ENCODE data around the gene KLK11. TPM values are rescaled to one million over a fixed set of nuclear protein-coding genes. Genes with fewer than 3 reads are reported as not detected.

Gene KLK11
- total RNA-seq, 1 donor from 2014 or later: not detected

DNA sequence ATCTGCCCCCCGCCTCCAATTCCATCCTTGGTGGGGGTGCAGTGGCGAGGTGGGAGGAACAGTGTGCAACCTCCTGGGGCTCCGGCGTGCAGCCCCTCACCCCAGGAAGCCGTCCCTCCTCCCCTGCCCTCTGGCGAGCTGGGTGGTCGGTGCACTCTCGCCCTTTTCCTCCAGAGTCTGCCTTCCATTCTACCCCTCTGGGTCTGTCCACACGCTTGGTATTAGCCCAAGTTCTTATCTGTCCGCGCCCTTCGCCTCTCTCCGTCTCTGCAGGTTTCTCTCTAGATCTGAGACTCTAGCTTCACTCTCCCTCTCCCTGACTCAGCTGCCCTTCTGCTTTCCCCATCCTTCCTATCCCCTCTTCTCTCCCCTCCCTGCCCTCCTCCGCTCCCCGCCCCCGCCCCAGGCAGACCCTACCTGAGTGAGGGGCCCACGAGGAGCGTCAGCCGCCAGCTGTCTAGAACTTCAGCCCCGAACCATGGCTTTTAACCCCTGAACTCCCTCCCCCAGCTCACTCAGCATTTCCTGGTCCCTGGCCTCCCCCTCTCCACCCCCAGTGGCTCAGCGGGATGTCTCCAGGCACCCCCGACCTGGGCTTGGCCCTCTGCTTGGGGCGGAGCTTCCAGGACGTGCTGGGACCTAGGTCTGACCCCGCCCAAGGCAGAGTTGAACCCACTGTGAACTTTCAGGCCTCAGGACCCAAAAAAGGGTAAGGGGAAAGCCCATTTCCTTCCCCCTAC lies 39.0 kb upstream of the KLK11 start:
- no peak overlapping the region for H3K4me3 Mint-ChIP-seq (ENCODE audit: unreplicated experiment)
- no peaks in the 10 kb centered on the region for H3K4me1 Mint-ChIP-seq (ENCODE audit: unreplicated experiment)
- peaks cover 4% of the 10 kb centered on the region for H3K27me3 Mint-ChIP-seq (ENCODE audit: unreplicated experiment)
- no peaks in the 10 kb centered on the region for H3K36me3 Mint-ChIP-seq (ENCODE audit: unreplicated experiment)
- no peak for DNase-seq (ENCODE audit: extremely low spot score, unreplicated experiment)
- no peak overlapping the region for H3K27ac Mint-ChIP-seq (ENCODE audit: unreplicated experiment)
- peaks cover 17% of the 10 kb centered on the region for H3K9me3 Mint-ChIP-seq (ENCODE audit: unreplicated experiment)
- TF ChIP-seq, protein P1, sequence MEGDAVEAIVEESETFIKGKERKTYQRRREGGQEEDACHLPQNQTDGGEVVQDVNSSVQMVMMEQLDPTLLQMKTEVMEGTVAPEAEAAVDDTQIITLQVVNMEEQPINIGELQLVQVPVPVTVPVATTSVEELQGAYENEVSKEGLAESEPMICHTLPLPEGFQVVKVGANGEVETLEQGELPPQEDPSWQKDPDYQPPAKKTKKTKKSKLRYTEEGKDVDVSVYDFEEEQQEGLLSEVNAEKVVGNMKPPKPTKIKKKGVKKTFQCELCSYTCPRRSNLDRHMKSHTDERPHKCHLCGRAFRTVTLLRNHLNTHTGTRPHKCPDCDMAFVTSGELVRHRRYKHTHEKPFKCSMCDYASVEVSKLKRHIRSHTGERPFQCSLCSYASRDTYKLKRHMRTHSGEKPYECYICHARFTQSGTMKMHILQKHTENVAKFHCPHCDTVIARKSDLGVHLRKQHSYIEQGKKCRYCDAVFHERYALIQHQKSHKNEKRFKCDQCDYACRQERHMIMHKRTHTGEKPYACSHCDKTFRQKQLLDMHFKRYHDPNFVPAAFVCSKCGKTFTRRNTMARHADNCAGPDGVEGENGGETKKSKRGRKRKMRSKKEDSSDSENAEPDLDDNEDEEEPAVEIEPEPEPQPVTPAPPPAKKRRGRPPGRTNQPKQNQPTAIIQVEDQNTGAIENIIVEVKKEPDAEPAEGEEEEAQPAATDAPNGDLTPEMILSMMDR (IDR thresholded peaks at IDR 0.05): no peak

DNA sequence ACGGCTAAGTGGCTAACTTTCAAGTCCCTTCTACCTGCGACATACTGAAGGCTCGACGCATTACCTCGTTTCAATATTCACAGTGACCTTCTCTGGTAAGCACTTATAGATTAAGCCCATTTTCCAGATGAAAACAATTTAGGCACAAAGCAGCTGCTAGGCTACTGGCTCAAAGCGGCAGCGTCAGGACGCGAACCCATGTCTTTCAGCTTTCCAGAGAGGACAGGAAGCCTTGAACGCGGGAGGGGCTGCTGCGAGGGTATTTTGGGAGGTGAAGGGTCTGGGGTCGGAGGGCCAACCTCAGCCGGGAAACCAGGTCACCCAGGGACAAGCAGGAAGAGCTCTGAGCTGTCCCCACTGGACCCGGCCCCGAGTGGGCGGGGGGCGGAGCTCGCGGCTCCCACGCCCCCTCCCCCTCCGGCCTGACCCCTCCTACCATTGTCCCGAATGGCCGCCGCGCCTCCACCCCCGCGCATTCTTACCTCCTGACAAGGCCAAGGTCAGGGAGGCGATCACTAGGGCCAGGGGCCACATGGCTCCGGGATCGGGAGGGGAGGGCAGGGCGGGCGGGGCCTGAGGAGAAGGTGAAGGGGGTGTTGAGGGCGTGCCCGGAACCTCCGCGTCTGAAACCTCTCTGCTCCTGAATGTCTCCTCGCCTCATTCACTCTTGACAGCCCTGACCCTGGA lies 38.3 kb upstream of the KLK11 start, which contains the start of gene KLK13:
KLK13 (minus strand) TSS at position 559 of the 687 bp plus-strand sequence; CDS start at position 534, 25 bp downstream.
- no peaks in the 10 kb centered on the region for H3K36me3 Mint-ChIP-seq (ENCODE audit: unreplicated experiment)
- peaks cover 4% of the 10 kb centered on the region for H3K27me3 Mint-ChIP-seq (ENCODE audit: unreplicated experiment)
- no peak for DNase-seq (ENCODE audit: extremely low spot score, unreplicated experiment)
- H3K27ac Mint-ChIP-seq (ENCODE audit: unreplicated experiment): no peak within 1 kb of the TSS
- H3K4me3 Mint-ChIP-seq (ENCODE audit: unreplicated experiment): no peak within 1 kb of the TSS
- H3K9me3 Mint-ChIP-seq (ENCODE audit: unreplicated experiment): peaks cover 17% of the 10 kb centered on the region
- TF ChIP-seq, protein P1 (IDR thresholded peaks at IDR 0.05): no peak
- no peaks in the 10 kb centered on the region for H3K4me1 Mint-ChIP-seq (ENCODE audit: unreplicated experiment)

DNA sequence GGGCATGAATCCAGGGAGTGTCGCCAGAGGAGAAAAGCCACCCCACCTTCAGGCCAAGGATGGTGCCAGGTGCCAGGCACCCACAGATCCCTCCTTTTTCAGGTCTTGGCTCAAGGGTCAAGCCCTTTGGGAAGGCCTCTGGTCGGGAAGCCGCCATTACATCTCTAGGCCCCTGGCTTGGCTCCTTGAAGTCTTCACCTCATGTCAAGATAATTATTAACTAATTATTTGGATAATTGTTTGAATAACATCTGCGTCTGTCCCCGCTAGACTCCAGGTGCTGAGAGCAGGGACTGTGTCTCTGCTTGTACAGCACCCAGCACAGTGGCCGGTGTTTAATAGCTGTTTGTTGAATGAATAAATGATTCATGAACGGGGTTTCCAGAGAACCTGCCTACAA lies 37.2 kb upstream of the KLK11 start:
- TF ChIP-seq, protein P1 (IDR thresholded peaks at IDR 0.05): no peak
- Mint-ChIP-seq H3K9me3 (ENCODE audit: unreplicated experiment) (peaks cover 17% of the 10 kb centered on the region), H3K4me3 (ENCODE audit: unreplicated experiment) (no peak overlapping the region), H3K27ac (ENCODE audit: unreplicated experiment) (no peak overlapping the region), H3K4me1 (ENCODE audit: unreplicated experiment) (no peaks in the 10 kb centered on the region), H3K27me3 (ENCODE audit: unreplicated experiment) (peaks cover 4% of the 10 kb centered on the region), H3K36me3 (ENCODE audit: unreplicated experiment) (no peaks in the 10 kb centered on the region)
- no peak for DNase-seq (ENCODE audit: extremely low spot score, unreplicated experiment)

DNA sequence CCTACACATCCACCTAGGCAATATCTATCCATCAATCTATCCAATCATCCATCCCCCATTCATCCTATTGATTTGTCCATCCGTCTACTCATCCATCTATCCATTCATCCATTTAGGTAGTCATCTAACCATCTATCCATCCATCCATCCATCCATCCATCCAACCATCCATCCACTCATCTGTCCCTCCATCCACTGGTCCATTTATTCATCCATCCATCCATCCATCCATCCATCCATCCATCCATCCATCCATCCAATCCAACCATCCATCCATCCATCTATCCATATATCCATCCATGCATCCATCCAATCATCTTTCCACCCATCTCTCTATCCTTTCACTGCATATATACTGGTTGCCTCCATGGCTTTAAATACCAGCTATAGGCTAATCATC lies 34.6 kb upstream of the KLK11 start:
- Mint-ChIP-seq H3K27me3 (ENCODE audit: unreplicated experiment) (peaks cover 2% of the 10 kb centered on the region), H3K4me1 (ENCODE audit: unreplicated experiment) (no peaks in the 10 kb centered on the region), H3K9me3 (ENCODE audit: unreplicated experiment) (peaks cover 11% of the 10 kb centered on the region), H3K27ac (ENCODE audit: unreplicated experiment) (no peak overlapping the region), H3K36me3 (ENCODE audit: unreplicated experiment) (no peaks in the 10 kb centered on the region), H3K4me3 (ENCODE audit: unreplicated experiment) (no peak overlapping the region)
- TF ChIP-seq, protein P1 (IDR thresholded peaks at IDR 0.05): no peak
- no peak for DNase-seq (ENCODE audit: extremely low spot score, unreplicated experiment)

DNA sequence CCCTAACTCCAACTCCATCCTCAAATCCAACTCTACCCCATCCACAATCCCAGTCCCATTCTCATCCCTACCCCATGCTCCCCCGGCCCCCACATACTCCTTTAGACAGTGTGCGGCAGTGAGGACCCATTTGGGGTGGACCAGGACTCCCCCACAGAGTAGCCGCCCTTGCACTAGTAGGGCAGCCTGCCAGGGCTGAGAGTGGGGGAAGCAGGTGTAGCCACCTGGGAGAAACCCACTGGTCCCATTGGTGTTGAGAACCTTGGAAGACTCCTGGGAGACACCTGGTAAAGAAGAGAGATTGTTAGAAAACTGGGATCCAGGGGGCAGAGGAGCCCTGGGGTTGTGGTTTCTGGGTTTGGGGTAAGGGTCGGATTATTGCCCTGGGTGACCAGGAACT lies 33.9 kb upstream of the KLK11 start:
- Mint-ChIP-seq H3K9me3 (ENCODE audit: unreplicated experiment) (peaks cover 11% of the 10 kb centered on the region), H3K27ac (ENCODE audit: unreplicated experiment) (no peak overlapping the region), H3K36me3 (ENCODE audit: unreplicated experiment) (no peaks in the 10 kb centered on the region), H3K4me3 (ENCODE audit: unreplicated experiment) (no peak overlapping the region), H3K27me3 (ENCODE audit: unreplicated experiment) (no peaks in the 10 kb centered on the region), H3K4me1 (ENCODE audit: unreplicated experiment) (no peaks in the 10 kb centered on the region)
- no peak for DNase-seq (ENCODE audit: extremely low spot score, unreplicated experiment)
- TF ChIP-seq, protein P1 (IDR thresholded peaks at IDR 0.05): no peak

Data from osteocyte (in vitro differentiated cells).